HG03575 (cell line): ENCODE measurements around the gene REPS1.
"Not testable (repeated sequence)": the region's sequence is repeated elsewhere in the genome, so short reads cannot be mapped to it uniquely, and the experiment has no call there.

Source experiments
- ATAC-seq: cut with Tn5 transposase; IDR thresholded peaks from one replicate; pipeline ENCODE4 v1.9.1; 2021; ENCODE audit not compliant: unreplicated experiment, insufficient number of reproducible peaks, low FRiP score; ENCODE audit errors: extremely low read depth

REPS1 gene

GRCh38 chr6:139007428-139007827 lies 19.4 kb upstream of the REPS1 start:
- ATAC-seq = no peak

GRCh38 chr6:139006477-139006876 lies 18.4 kb upstream of the REPS1 start:
- ATAC-seq = no peak

GRCh38 chr6:139003751-139004150 lies 15.7 kb upstream of the REPS1 start:
- ATAC-seq = no peak

GRCh38 chr6:138999949-139000725 lies 12.1 kb upstream of the REPS1 start:
- no peak for ATAC-seq

GRCh38 chr6:138997136-138997535 lies 9.1 kb upstream of the REPS1 start:
- no peak for ATAC-seq

- ATAC-seq = no peak
These were observed 8.5 kb upstream of the REPS1 start for GRCh38 chr6:138996524-138996923.

- ATAC-seq = not testable (repeated sequence)
These were observed 5.4 kb upstream of the REPS1 start for GRCh38 chr6:138993410-138993809.

- not testable (repeated sequence) for ATAC-seq
These were observed 4.9 kb upstream of the REPS1 start for GRCh38 chr6:138992965-138993364.

- ATAC-seq = no peak
These were observed 3.2 kb upstream of the REPS1 start for GRCh38 chr6:138991206-138991605.

- no peak for ATAC-seq
These were observed 1.3 kb upstream of the REPS1 start for GRCh38 chr6:138989098-138989983.

GRCh38 chr6:138988469-138988834 lies 399 bp upstream of the REPS1 start:
- no peak for ATAC-seq

GRCh38 chr6:138987080-138987642 lies 892 bp downstream of the REPS1 start:
- no peak for ATAC-seq

- ATAC-seq = no peak
These were observed 1.5 kb downstream of the REPS1 start for GRCh38 chr6:138986578-138986977.

- ATAC-seq = no peak
These were observed 6.6 kb downstream of the REPS1 start for GRCh38 chr6:138981416-138981815.

GRCh38 chr6:138979813-138980668 lies 8.0 kb downstream of the REPS1 start:
- ATAC-seq = no peak

GRCh38 chr6:138979365-138979764 lies 8.7 kb downstream of the REPS1 start:
- no peak for ATAC-seq

- no peak for ATAC-seq
These were observed 9.8 kb downstream of the REPS1 start for GRCh38 chr6:138978229-138978628.

GRCh38 chr6:138977646-138978167 lies 10.3 kb downstream of the REPS1 start:
- ATAC-seq = no peak

- no peak for ATAC-seq
These were observed 10.8 kb downstream of the REPS1 start for GRCh38 chr6:138977242-138977641.
